ENCODE data around the gene AIP.

DNA sequence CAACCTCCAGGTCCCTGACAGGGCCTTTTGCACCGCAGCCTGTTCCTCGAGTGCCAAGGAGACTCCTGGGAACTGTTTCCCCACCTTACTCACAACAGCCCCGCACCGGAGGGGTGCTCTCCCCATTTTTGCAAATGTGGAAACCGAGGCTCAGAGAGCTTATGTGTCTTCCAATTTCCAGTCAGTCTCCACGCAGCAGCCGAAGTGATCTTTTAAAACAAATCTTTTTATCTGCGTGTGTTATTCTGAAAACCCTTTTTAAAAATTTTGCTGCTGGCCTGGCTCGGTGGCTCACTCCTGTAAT lies 13.4 kb upstream of the AIP start:
- TF ChIP-seq, protein P1, sequence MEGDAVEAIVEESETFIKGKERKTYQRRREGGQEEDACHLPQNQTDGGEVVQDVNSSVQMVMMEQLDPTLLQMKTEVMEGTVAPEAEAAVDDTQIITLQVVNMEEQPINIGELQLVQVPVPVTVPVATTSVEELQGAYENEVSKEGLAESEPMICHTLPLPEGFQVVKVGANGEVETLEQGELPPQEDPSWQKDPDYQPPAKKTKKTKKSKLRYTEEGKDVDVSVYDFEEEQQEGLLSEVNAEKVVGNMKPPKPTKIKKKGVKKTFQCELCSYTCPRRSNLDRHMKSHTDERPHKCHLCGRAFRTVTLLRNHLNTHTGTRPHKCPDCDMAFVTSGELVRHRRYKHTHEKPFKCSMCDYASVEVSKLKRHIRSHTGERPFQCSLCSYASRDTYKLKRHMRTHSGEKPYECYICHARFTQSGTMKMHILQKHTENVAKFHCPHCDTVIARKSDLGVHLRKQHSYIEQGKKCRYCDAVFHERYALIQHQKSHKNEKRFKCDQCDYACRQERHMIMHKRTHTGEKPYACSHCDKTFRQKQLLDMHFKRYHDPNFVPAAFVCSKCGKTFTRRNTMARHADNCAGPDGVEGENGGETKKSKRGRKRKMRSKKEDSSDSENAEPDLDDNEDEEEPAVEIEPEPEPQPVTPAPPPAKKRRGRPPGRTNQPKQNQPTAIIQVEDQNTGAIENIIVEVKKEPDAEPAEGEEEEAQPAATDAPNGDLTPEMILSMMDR (IDR thresholded peaks at IDR 0.05): no peak
- TF ChIP-seq POLR2AphosphoS5 (IDR thresholded peaks at IDR 0.05; ENCODE audit: low read depth, low read length) (no peak), SIN3A (IDR thresholded peaks at IDR 0.05; ENCODE audit: borderline replicate concordance, insufficient read depth, low read depth, low read length) (no peak), TCF7L2 (IDR thresholded peaks at IDR 0.05; ENCODE audit: low read depth, low read length) (no peak)
- TF ChIP-seq, protein P2, sequence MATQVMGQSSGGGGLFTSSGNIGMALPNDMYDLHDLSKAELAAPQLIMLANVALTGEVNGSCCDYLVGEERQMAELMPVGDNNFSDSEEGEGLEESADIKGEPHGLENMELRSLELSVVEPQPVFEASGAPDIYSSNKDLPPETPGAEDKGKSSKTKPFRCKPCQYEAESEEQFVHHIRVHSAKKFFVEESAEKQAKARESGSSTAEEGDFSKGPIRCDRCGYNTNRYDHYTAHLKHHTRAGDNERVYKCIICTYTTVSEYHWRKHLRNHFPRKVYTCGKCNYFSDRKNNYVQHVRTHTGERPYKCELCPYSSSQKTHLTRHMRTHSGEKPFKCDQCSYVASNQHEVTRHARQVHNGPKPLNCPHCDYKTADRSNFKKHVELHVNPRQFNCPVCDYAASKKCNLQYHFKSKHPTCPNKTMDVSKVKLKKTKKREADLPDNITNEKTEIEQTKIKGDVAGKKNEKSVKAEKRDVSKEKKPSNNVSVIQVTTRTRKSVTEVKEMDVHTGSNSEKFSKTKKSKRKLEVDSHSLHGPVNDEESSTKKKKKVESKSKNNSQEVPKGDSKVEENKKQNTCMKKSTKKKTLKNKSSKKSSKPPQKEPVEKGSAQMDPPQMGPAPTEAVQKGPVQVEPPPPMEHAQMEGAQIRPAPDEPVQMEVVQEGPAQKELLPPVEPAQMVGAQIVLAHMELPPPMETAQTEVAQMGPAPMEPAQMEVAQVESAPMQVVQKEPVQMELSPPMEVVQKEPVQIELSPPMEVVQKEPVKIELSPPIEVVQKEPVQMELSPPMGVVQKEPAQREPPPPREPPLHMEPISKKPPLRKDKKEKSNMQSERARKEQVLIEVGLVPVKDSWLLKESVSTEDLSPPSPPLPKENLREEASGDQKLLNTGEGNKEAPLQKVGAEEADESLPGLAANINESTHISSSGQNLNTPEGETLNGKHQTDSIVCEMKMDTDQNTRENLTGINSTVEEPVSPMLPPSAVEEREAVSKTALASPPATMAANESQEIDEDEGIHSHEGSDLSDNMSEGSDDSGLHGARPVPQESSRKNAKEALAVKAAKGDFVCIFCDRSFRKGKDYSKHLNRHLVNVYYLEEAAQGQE (IDR thresholded peaks at IDR 0.05; ENCODE audit: insufficient read depth in 1 of 2, low read depth in 2 of 2, low read length in 1 of 2): no peak

Data from Panc1 (cell line).